AML-193 (cell line): ENCODE data around the gene GAL3ST3.
A peak's percentile ranks its signal among the peaks of the same experiment; 100 is the strongest.

Experiments
- DNase-seq, 2 experiments: peaks; one replicate each; lab custom pipeline; 2025; lab: John Stamatoyannopoulos, UW

GAL3ST3 gene

GRCh38 chr11:66069715-66070603 is 21.0 kb upstream of the GAL3ST3 start, which contains the start of gene PACS1:
Gene PACS1, plus strand, starts transcription at chr11:66070272. Its CDS starts 215 bp downstream, at chr11:66070487.
- DNase-seq, result peak; percentile 31 to 37

- DNase-seq, result no peak
Measured at GRCh38 chr11:66068923-66069714, 20.2 kb upstream of the GAL3ST3 start.

- peak; percentile 24 for DNase-seq
Measured at GRCh38 chr11:66068154-66068821, 19.3 kb upstream of the GAL3ST3 start.

- DNase-seq, result no peak
Measured at GRCh38 chr11:66067640-66068039, 18.7 kb upstream of the GAL3ST3 start.

GRCh38 chr11:66066751-66067150 is 17.8 kb upstream of the GAL3ST3 start:
- no peak for DNase-seq

DNA sequence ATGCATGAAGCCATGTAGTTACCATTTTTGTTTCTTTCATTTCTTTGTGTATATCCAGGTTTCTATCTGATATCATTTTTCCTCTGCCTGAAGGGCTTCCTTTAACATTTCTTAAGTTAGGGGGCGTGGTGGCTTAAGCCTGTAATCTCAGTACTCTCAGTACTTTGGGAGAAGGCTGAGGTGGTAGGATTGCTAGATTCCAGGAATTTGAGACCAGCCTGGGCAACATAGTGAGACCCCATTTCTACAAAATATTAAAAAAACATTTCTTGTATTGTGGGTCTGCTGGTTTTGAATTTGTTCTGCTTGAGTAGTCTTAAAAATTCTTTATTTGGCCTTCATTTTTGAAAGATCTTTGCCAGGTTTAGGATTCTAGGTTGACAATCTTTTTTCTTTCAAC is 15.6 kb upstream of the GAL3ST3 start:
- DNase-seq, result no peak

DNA sequence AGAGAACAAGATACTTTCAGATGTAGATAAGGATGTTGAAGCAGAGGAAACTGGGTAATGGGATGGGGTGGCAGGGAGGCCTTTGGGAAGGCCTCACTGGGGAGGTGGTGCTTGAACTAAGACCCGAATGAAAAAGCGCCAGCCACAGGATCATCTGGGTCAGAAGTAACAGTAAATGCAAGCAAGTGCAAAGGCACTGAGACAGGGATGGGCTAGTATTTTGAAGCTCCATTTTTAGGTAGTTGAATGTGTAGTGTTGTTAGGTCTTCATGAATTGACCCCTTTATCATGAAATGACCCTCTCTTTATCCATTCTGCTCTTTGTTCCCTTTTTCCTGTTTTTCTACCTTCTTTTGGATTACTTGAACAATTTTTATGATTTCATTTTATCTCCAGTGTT is 14.9 kb upstream of the GAL3ST3 start:
- no peak for DNase-seq

DNA sequence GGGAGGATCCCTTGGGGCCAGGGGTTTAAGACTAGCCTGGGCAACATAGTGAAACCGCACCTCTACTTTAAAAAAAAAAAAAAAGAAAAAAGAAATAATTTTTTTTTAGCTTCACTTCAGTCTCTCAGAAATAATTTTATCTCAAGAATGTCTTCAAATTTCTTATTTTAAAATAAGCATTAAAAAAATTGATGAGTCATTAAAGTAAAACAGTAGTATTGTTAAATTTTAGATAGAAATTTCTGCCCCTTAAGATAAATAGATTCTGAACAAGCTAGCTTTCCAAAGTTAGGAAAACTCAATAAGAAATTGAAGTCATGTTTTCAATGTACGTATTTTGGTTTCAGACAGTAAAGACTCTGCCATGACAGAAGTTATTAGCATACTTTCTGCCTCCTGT is 13.4 kb upstream of the GAL3ST3 start:
- DNase-seq, result no peak

DNA sequence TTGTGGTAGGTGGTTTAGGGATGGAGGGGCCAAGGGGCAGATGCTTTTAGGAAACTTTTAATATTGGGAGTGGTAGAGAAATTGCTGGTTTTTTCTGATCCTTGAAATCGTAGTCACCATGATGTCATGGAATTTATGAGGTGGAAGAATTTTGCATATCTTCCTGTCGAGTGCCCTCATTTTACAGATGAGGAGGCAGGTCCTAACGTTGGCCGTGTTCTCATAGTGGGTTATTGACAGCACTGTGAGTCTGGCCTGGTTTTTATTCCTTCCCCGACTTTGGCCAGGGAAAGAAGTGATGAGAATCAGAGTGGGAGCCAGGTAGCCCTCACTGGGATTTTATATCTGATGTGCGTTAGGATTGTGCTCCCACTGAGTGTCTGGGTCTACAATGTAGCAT is 12.3 kb upstream of the GAL3ST3 start:
- no peak for DNase-seq

- DNase-seq, result no peak
Measured at GRCh38 chr11:66059966-66060680, 11.2 kb upstream of the GAL3ST3 start.

DNA sequence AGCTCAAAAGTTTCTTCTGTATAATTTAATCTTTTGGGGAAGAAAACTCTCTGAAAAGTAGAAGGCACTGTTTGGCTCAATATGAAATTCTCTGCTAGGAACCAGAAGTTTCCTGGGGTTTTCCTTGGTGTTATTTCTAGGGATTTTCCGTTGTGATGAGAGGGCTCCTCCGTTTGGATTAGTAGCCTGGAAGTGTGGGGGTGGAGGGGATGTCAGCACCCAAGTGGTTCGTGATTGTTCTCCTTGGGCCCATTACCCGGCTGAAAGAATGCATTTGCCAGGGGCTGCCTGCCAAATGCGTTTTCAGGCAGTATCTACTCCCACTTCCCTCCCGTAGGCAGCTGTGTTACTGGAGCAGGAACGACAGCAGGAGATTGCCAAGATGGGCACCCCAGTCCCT is 7.5 kb upstream of the GAL3ST3 start:
- no peak for DNase-seq

DNA sequence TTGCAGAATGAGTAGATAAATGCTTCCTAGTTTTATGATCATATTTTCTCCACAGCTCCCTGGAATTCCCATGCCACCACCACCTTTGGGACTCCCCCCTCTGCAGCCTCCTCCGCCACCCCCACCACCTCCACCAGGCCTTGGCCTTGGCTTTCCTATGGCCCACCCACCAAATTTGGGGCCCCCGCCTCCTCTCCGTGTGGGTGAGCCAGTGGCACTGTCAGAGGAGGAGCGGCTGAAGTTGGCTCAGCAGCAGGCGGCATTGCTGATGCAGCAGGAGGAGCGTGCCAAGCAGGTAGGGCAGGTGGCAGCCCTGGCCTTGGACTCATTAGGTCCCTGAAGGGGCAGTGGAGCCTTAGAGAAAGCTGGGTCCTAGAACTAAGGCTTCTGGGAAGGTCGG is 6.1 kb upstream of the GAL3ST3 start:
- no peak for DNase-seq

DNA sequence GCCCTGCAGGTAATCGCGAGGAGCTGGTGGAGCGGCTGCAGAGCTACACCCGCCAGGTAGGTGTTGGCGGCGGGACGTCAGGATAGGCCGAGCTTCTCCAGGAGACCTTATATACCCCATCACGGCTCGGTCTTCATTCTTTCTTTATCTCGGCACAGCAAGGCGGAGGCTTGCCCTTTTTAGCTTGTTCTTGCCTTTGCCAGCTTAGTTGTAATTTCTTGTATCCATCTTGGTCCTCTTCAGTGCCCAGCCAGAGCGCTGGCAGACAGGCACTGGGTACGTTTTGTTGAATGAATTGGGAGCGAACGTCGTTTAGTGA is 3.7 kb upstream of the GAL3ST3 start:
- DNase-seq, result no peak

- peak; percentile 93 to 96 for DNase-seq
Measured at GRCh38 chr11:66051766-66052663, 3.1 kb upstream of the GAL3ST3 start, which contains the start of gene SF3B2. Gene SF3B2, plus strand, starts transcription at chr11:66052364. Its CDS starts 21 bp downstream, at chr11:66052385.

DNA sequence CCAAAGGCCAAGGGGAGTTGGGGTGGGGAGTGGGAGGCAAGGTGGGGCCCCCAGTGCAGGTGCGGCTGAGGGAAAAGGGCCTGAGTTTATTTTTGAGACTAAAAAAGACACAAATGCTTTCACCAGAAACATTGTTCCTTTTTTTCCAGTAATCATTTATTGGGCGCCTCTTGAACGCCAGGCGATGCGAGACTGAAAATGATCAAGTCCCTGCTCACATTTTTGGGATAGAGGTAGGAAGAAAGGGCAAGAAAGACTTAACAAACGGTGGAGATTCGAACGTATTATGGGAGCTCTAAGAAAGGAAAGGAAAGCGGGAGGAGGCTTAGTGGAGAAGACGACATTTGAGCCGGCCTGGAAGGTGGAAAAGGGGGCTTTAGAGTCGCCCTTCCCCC is 2.4 kb upstream of the GAL3ST3 start:
- DNase-seq, result no peak

- no peak for DNase-seq
Measured at GRCh38 chr11:66050581-66051231, 1.7 kb upstream of the GAL3ST3 start.

GRCh38 chr11:66047541-66048365 is 1.2 kb downstream of the GAL3ST3 start:
- no peak for DNase-seq

DNA sequence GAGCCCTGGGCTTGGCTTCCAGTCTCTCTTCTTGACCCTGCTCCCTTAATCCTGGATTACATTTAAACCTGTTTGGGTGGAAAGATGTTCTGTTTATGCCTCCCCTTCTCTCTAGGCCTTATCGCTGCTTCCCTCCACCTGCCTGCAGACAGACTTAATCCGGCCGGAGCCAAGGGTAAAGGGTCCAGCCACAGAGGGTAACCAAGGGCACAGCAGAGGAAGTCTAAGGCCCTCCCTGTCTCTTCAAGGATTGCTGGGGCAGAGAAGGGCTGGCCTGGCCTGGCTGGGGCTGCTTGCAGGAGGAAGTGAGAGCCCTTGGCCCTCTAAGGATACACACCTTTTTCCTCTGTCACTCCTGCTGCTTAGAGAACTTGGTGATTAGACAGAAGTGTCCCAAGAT is 2.1 kb downstream of the GAL3ST3 start:
- DNase-seq, result no peak

DNA sequence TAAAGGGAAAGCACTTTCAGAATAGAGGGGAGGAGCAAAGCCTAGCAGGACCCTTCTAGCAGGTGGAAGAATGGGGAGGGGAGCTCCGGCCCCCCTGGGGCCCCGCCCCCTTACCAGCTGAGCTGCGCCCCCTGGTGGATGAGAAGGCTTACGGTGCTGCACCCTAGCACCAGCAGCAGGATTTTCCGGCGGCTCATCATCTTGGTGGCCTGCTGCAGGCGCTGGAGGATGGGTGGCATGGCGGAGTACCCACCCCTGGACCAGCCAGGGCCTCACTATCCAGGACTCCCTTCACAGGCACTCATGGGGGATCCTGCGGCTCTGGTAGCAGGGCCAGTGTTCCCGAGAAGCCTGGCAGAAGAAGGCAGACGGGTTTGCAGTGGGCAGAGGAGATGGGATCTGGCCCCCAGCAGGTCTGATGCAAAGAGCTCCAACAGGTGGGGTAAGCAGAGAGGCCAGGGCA is 3.8 kb downstream of the GAL3ST3 start:
- peak; percentile 46 to 70 for DNase-seq
